Measurements from ENCODE around the gene TTLL12. TPM values are rescaled to one million over a fixed set of nuclear protein-coding genes. Genes with fewer than 3 reads are reported as not detected.

The TTLL12 gene
- total and polyA plus RNA-seq, 2 donors from 2014 or later, result 11.5 to 26.3 TPM

DNA sequence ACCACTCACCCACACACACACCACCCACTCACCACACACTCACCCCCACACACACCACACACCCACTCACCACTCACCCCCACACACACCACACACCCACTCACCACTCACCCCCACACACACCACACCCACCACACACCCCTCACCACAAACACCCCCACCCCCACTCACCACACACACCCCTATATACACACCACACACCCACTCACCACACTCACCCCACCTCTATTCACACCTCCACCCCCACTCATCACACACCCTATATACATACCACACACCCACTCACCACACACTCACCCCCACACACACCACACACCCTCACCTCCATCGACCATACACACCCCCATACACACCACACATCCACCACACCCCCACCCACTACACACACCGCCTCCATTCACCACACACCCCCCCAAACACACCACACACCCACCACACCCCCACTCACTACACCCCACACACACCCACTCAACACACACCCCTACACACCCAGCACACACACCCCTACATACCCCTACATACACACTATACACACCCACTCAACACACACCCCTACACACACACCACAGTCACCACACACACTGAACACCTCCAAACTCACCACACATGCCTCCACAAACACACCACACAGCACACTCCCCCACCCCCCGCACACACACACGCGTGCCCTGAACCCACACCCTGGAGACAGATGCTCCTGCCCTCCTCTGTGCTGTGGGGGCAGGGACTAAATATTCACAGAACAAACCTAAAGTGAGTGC is 19.0 kb upstream of the TTLL12 start:
- Histone ChIP-seq H3K9me3 (ENCODE audit: control insufficient read depth in 2 of 3, insufficient read depth in 1 of 3, low read length in 3 of 3) (no peaks in the 10 kb centered on the region), H3K27me3 (ENCODE audit: control insufficient read depth, insufficient read depth, low read length) (no peaks in the 10 kb centered on the region), H3K36me3 (ENCODE audit: control insufficient read depth in 2 of 3, insufficient read depth in 3 of 3, low read length in 3 of 3) (no peaks in the 10 kb centered on the region), H3K27ac (ENCODE audit: low read depth in 2 of 2, low read length in 2 of 2) (no peak overlapping the region), H3K4me3 (ENCODE audit: low read length in 3 of 3) (no peak overlapping the region), H3K9ac (ENCODE audit: low read length in 3 of 3) (no peak overlapping the region), H3K4me1 (ENCODE audit: control insufficient read depth in 2 of 3, insufficient read depth in 2 of 3, low read depth in 1 of 3, low read length in 3 of 3) (no peaks in the 10 kb centered on the region)
- DNase-seq (peak in 1 of 5 donors; percentile 18), FAIRE-seq (no peak)
- TF ChIP-seq CTCF (IDR thresholded peaks at IDR 0.05; ENCODE audit: borderline replicate concordance, extremely low read depth, insufficient read depth), result no peak
- intact Hi-C loops (cut with DNase I), result no loop called here

GRCh38 chr22:43205261-43205691 is 18.3 kb upstream of the TTLL12 start:
- peak in 1 of 5 donors; percentile 58 for DNase-seq
- TF ChIP-seq CTCF (IDR thresholded peaks at IDR 0.05; ENCODE audit: borderline replicate concordance, extremely low read depth, insufficient read depth), result no peak
- no peak for FAIRE-seq

GRCh38 chr22:43203471-43203981 is 16.6 kb upstream of the TTLL12 start:
- intact Hi-C loops (cut with DNase I), result no loop called here
- no peak overlapping the region for H3K27ac ChIP-seq (ENCODE audit: low read depth in 2 of 2, low read length in 2 of 2)
- no peak overlapping the region for H3K4me3 ChIP-seq (ENCODE audit: low read length in 3 of 3)
- TF ChIP-seq CTCF (IDR thresholded peaks at IDR 0.05; ENCODE audit: borderline replicate concordance, extremely low read depth, insufficient read depth), result no peak
- no peaks in the 10 kb centered on the region for H3K4me1 ChIP-seq (ENCODE audit: control insufficient read depth in 2 of 3, insufficient read depth in 2 of 3, low read depth in 1 of 3, low read length in 3 of 3)
- DNase-seq, result peak; percentile 68 to 93 (median 91)
- no peaks in the 10 kb centered on the region for H3K9me3 ChIP-seq (ENCODE audit: control insufficient read depth in 2 of 3, insufficient read depth in 1 of 3, low read length in 3 of 3)
- no peak for FAIRE-seq
- no peaks in the 10 kb centered on the region for H3K36me3 ChIP-seq (ENCODE audit: control insufficient read depth in 2 of 3, insufficient read depth in 3 of 3, low read length in 3 of 3)
- no peaks in the 10 kb centered on the region for H3K27me3 ChIP-seq (ENCODE audit: control insufficient read depth, insufficient read depth, low read length)
- no peak overlapping the region for H3K9ac ChIP-seq (ENCODE audit: low read length in 3 of 3)

More at GRCh38 chr22:43205261-43205691, 18.3 kb upstream of the TTLL12 start:
- Histone ChIP-seq H3K36me3 (ENCODE audit: control insufficient read depth in 2 of 3, insufficient read depth in 3 of 3, low read length in 3 of 3) (no peaks in the 10 kb centered on the region), H3K4me3 (ENCODE audit: low read length in 3 of 3) (no peak overlapping the region), H3K27me3 (ENCODE audit: control insufficient read depth, insufficient read depth, low read length) (no peaks in the 10 kb centered on the region), H3K9me3 (ENCODE audit: control insufficient read depth in 2 of 3, insufficient read depth in 1 of 3, low read length in 3 of 3) (no peaks in the 10 kb centered on the region), H3K9ac (ENCODE audit: low read length in 3 of 3) (no peak overlapping the region), H3K4me1 (ENCODE audit: control insufficient read depth in 2 of 3, insufficient read depth in 2 of 3, low read depth in 1 of 3, low read length in 3 of 3) (no peaks in the 10 kb centered on the region), H3K27ac (ENCODE audit: low read depth in 2 of 2, low read length in 2 of 2) (no peak overlapping the region)
- intact Hi-C loops (cut with DNase I), result no loop called here
